H9 (cell line): ENCODE measurements around the gene STN1. TPM values are rescaled to one million over a fixed set of nuclear protein-coding genes. Genes with fewer than 3 reads are reported as not detected.

Source experiments
- DNase-seq: peaks from one replicate; pipeline ENCODE4 v3.0.0-alpha.2; 2017
- H2AFZ ChIP-seq: one replicate; pipeline ENCODE4 v1.6.1; 2013; ENCODE audit warnings: mild to moderate bottlenecking, low read length, control low read depth, moderate library complexity
- H2AK5ac ChIP-seq: 2 replicates; pipeline ENCODE4 v1.6.1; 2013; ENCODE audit warnings: low read length, control low read depth, mixed read lengths; ENCODE audit not compliant: insufficient read length
- H2BK120ac ChIP-seq: one replicate; pipeline ENCODE4 v1.6.1; 2013; ENCODE audit warnings: low read depth, mild to moderate bottlenecking, low read length, control low read depth, inconsistent platforms; ENCODE audit not compliant: poor library complexity, severe bottlenecking
- H2BK12ac ChIP-seq: 2 replicates; pipeline ENCODE4 v1.6.1; 2013; ENCODE audit warnings: low read length, control low read depth, mixed read lengths, low read depth; ENCODE audit not compliant: insufficient read length
- H2BK15ac ChIP-seq: 2 replicates; pipeline ENCODE4 v1.6.1; 2013; ENCODE audit warnings: low read depth, low read length, control low read depth
- H2BK20ac ChIP-seq: one replicate; pipeline ENCODE4 v1.6.1; 2013; ENCODE audit warnings: low read depth, mild to moderate bottlenecking, low read length, control low read depth, inconsistent platforms; ENCODE audit not compliant: poor library complexity, severe bottlenecking
- H2BK5ac ChIP-seq: 2 replicates; pipeline ENCODE4 v1.6.1; 2013; ENCODE audit warnings: low read length, control low read depth, mixed read lengths; ENCODE audit not compliant: insufficient read length
- H3K14ac ChIP-seq: 2 replicates; pipeline ENCODE4 v1.6.1; 2013; ENCODE audit warnings: low read length, control low read depth; ENCODE audit not compliant: insufficient read depth
- H3K18ac ChIP-seq: 2 replicates; pipeline ENCODE4 v1.6.1; 2013; ENCODE audit warnings: low read depth, mild to moderate bottlenecking, mixed read lengths, low read length, control low read depth; ENCODE audit not compliant: insufficient read length
- H3K23ac ChIP-seq: 2 replicates; pipeline ENCODE4 v1.6.1; 2013; ENCODE audit warnings: low read length, control low read depth, mixed read lengths, low read depth; ENCODE audit not compliant: insufficient read length
- H3K23me2 ChIP-seq: 2 replicates; pipeline ENCODE4 v1.6.1; 2013; ENCODE audit warnings: low read depth, mild to moderate bottlenecking, mixed read lengths, low read length, control low read depth; ENCODE audit not compliant: insufficient read length, poor library complexity, severe bottlenecking
- H3K27ac ChIP-seq: 2 replicates; pipeline ENCODE4 v1.5.1; 2013; ENCODE audit warnings: low read length, control low read depth, mixed read lengths, low read depth; ENCODE audit not compliant: insufficient read length
- H3K27me3 ChIP-seq: 2 replicates; pipeline ENCODE4 v1.6.1; 2013; ENCODE audit warnings: low read length, control low read depth, inconsistent platforms; ENCODE audit not compliant: insufficient read depth
- H3K4ac ChIP-seq: 2 replicates; pipeline ENCODE4 v1.6.1; 2013; ENCODE audit warnings: low read depth, mild to moderate bottlenecking, control low read depth, inconsistent platforms, low read length, moderate library complexity
- H3K4me1 ChIP-seq: 2 replicates; pipeline ENCODE4 v1.6.1; 2013; ENCODE audit warnings: low read length, control low read depth, inconsistent platforms; ENCODE audit not compliant: insufficient read depth
- H3K4me2 ChIP-seq: 2 replicates; pipeline ENCODE4 v1.6.1; 2013; ENCODE audit warnings: low read length, control low read depth, mixed read lengths; ENCODE audit not compliant: insufficient read length, insufficient read depth
- H3K56ac ChIP-seq: 2 replicates; pipeline ENCODE4 v1.6.1; 2013; ENCODE audit warnings: low read depth, mild to moderate bottlenecking, mixed read lengths, low read length, control low read depth; ENCODE audit not compliant: insufficient read length
- H3K79me1 ChIP-seq: 2 replicates; pipeline ENCODE4 v1.6.1; 2013; ENCODE audit warnings: low read depth, mild to moderate bottlenecking, moderate library complexity, low read length, control low read depth, inconsistent platforms; ENCODE audit not compliant: insufficient read depth, poor library complexity, severe bottlenecking
- H3K79me2 ChIP-seq: 2 replicates; pipeline ENCODE4 v1.6.1; 2013; ENCODE audit warnings: low read length, control low read depth, inconsistent platforms; ENCODE audit not compliant: insufficient read depth
- H3K9ac ChIP-seq: 2 replicates; pipeline ENCODE4 v1.6.1; 2013; ENCODE audit warnings: low read length, control low read depth, mixed read lengths; ENCODE audit not compliant: insufficient read length; ENCODE audit errors: extremely low read depth
- H3K9me3 ChIP-seq: one replicate; pipeline ENCODE4 v1.6.1; 2013; ENCODE audit warnings: low read depth, low read length, inconsistent platforms; ENCODE audit not compliant: control insufficient read depth
- H3T11ph ChIP-seq: one replicate; pipeline ENCODE4 v1.6.1; 2013; ENCODE audit warnings: mild to moderate bottlenecking, low read length, control low read depth, inconsistent platforms
- H4K20me1 ChIP-seq: one replicate; pipeline ENCODE4 v1.6.1; 2013; ENCODE audit not compliant: control insufficient read depth, insufficient read length, insufficient read depth
- H4K5ac ChIP-seq: 2 replicates; pipeline ENCODE4 v1.6.1; 2013; ENCODE audit warnings: low read depth, mild to moderate bottlenecking, mixed read lengths, low read length, control low read depth; ENCODE audit not compliant: insufficient read length
- H4K8ac ChIP-seq: replicated peaks from 2 replicates; pipeline ENCODE4 v1.6.1; 2013; ENCODE audit warnings: low read length, control low read depth, mixed read lengths, low read depth; ENCODE audit not compliant: insufficient read length
- H4K91ac ChIP-seq: 2 replicates; pipeline ENCODE4 v1.6.1; 2013; ENCODE audit warnings: low read depth, mild to moderate bottlenecking, moderate library complexity, mixed read lengths, low read length, control low read depth; ENCODE audit not compliant: insufficient read length
- H3K27ac Mint-ChIP-seq, 3 experiments: 2 replicates in 2 of 3; 3 replicates in 1 of 3; pipeline ENCODE4 v1.8.0; 2020 to 2021; ENCODE audit warnings: mixed read lengths in 3 of 3, mild to moderate bottlenecking in 1 of 3, moderate library complexity in 1 of 3
- H3K27me3 Mint-ChIP-seq: 2 replicates; pipeline ENCODE4 v1.8.0; 2021; ENCODE audit warnings: low read depth, mild to moderate bottlenecking, moderate library complexity, mixed read lengths
- H3K36me3 Mint-ChIP-seq, 3 experiments: 2 replicates in 2 of 3; 3 replicates in 1 of 3; pipeline ENCODE4 v1.8.0; 2020 to 2021; ENCODE audit warnings: low read depth in 3 of 3, mixed read lengths in 3 of 3; ENCODE audit not compliant: insufficient read depth in 1 of 3
- H3K4me1 Mint-ChIP-seq, 2 experiments: 2 replicates each; pipeline ENCODE4 v1.8.0; 2020; ENCODE audit warnings: mixed read lengths in 2 of 2
- H3K4me3 Mint-ChIP-seq, 2 experiments: 2 replicates in 1 of 2; 3 replicates in 1 of 2; pipeline ENCODE4 v1.8.0; 2020 to 2021; ENCODE audit warnings: mild to moderate bottlenecking in 2 of 2, mixed read lengths in 2 of 2, moderate library complexity in 1 of 2
- H3K9me3 Mint-ChIP-seq, 2 experiments: 2 replicates in 1 of 2; 3 replicates in 1 of 2; pipeline ENCODE4 v1.8.0; 2020; ENCODE audit warnings: mild to moderate bottlenecking in 2 of 2, mixed read lengths in 2 of 2, moderate library complexity in 1 of 2
- WGBS: extraction: QIAGEN DNeasy Blood & Tissue Kit; methylation state at CpG from one replicate; pipeline ENCODE4 v1.1.7; 2013; ENCODE audit warnings: missing lambda C conversion rate, low lambda C conversion rate, mixed read lengths; ENCODE audit not compliant: insufficient read length; ENCODE audit errors: extremely low coverage; 5-methylcytosine and 5-hydroxymethylcytosine counted together
- total RNA-seq: library from RNA; stranded (reverse); gene quantifications from 2 replicates; pipeline ENCODE4 v1.2.1, GENCODE V29; 2021
- TF ChIP-seq, protein P1 (sequence below): fragments of 200-600 bp; sonication (generic); conservative IDR thresholded peaks from 3 replicates; pipeline ENCODE4 v1.8.0; 2021; ENCODE audit warnings: antibody characterized with exemption, mild to moderate bottlenecking

STN1 gene
- total RNA-seq, 1 experiment from 2014 or later = 11.3 TPM

DNA sequence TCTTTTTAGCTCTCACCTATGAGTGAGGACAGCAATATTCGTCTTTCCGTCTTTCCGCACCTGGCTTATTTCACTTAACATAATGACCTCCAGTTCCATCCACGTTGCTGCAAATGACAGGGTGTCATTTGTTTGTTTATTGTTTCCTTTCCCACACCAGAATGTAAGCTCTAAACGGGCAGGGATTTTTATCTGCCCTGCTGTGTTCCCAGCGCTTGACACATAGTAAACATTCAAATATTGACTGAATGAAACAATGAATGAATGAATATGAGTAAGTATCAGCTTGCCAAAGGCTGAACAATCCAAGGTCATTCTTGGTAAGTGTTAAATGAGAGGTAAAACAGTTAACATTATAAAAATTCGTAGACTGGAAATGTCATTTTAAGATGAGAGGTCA is 75.4 kb downstream of the STN1 start:
- H3K4ac ChIP-seq = no peak overlapping the region
- H3K4me3 Mint-ChIP-seq = no peak overlapping the region
- no peak overlapping the region for H2BK12ac ChIP-seq
- no peak overlapping the region for H3K14ac ChIP-seq
- H3K79me2 ChIP-seq = no peaks in the 10 kb centered on the region
- peaks cover 43 to 50% of the 10 kb centered on the region in 2 experiments for H3K4me1 Mint-ChIP-seq
- no peak overlapping the region for H2BK5ac ChIP-seq
- no peaks in the 10 kb centered on the region for H3K79me1 ChIP-seq
- H3K9me3 Mint-ChIP-seq = no peaks in the 10 kb centered on the region
- no peak overlapping the region for H3T11ph ChIP-seq
- H4K8ac ChIP-seq = no peak overlapping the region
- H3K27ac ChIP-seq = no peak overlapping the region
- H3K23ac ChIP-seq = no peak overlapping the region
- peaks cover 14% of the 10 kb centered on the region; the same call in 1 of the 2 replicates for H3K4me1 ChIP-seq
- H3K36me3 Mint-ChIP-seq = no peaks in the 10 kb centered on the region
- H3K23me2 ChIP-seq = no peaks in the 10 kb centered on the region
- H2BK120ac ChIP-seq = no peak overlapping the region
- H3K9ac ChIP-seq = no peak overlapping the region
- no peaks in the 10 kb centered on the region for H4K20me1 ChIP-seq
- no peak overlapping the region for H3K18ac ChIP-seq
- H2BK15ac ChIP-seq = no peak overlapping the region
- H2BK20ac ChIP-seq = no peak overlapping the region
- H3K56ac ChIP-seq = no peak overlapping the region
- H2AK5ac ChIP-seq = no peak overlapping the region
- H4K91ac ChIP-seq = no peak overlapping the region
- H3K27me3 Mint-ChIP-seq = peaks cover 9% of the 10 kb centered on the region
- no peak overlapping the region for H4K5ac ChIP-seq
- H2AFZ ChIP-seq = no peak overlapping the region
- no peaks in the 10 kb centered on the region for H3K27me3 ChIP-seq
- no peak overlapping the region for H3K4me2 ChIP-seq
- WGBS = no CpG with 5 or more reads among the region's 7 CpGs
- TF ChIP-seq, protein P1, sequence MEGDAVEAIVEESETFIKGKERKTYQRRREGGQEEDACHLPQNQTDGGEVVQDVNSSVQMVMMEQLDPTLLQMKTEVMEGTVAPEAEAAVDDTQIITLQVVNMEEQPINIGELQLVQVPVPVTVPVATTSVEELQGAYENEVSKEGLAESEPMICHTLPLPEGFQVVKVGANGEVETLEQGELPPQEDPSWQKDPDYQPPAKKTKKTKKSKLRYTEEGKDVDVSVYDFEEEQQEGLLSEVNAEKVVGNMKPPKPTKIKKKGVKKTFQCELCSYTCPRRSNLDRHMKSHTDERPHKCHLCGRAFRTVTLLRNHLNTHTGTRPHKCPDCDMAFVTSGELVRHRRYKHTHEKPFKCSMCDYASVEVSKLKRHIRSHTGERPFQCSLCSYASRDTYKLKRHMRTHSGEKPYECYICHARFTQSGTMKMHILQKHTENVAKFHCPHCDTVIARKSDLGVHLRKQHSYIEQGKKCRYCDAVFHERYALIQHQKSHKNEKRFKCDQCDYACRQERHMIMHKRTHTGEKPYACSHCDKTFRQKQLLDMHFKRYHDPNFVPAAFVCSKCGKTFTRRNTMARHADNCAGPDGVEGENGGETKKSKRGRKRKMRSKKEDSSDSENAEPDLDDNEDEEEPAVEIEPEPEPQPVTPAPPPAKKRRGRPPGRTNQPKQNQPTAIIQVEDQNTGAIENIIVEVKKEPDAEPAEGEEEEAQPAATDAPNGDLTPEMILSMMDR = no peak
- no peaks in the 10 kb centered on the region for H3K9me3 ChIP-seq
- DNase-seq = no peak
- no peak overlapping the region for H3K27ac Mint-ChIP-seq
